ENCODE results near the gene NADK. TPM values are rescaled to one million over a fixed set of nuclear protein-coding genes. Genes with fewer than 3 reads are reported as not detected.
A peak's percentile ranks its signal among the peaks of the same experiment; 100 is the strongest.

The NADK gene
- total and polyA plus RNA-seq, 5 donors = 25.5 to 42.8 (median 34.2) TPM

GRCh38 chr1:1778663-1779319, 521 bp upstream of the NADK start:
- 3% methylated on average over 68 of the region's 68 CpGs for WGBS
- Histone ChIP-seq H3K4me1 (ENCODE audit: control insufficient read depth, insufficient read depth, low read length) (peaks cover 30% of the 10 kb centered on the region), H3K27ac (ENCODE audit: low read length) (no peak overlapping the region), H3K27me3 (ENCODE audit: control insufficient read depth, insufficient read depth) (no peaks in the 10 kb centered on the region), H3K9me3 (ENCODE audit: control insufficient read depth, low read length) (no peaks in the 10 kb centered on the region), H3K4me3 (ENCODE audit: low read length) (peak overlapping the region; percentile 87)
- intact Hi-C loops (cut with DNase I) = no loop called here
- peak; percentile 74 to 90 (median 90) for DNase-seq
- peak; percentile 13 to 22 for ATAC-seq

- intact Hi-C loops (cut with DNase I) = no loop called here
- ATAC-seq (peak; percentile 63 to 64), DNase-seq (peak; percentile 72 to 87 (median 76))
- Histone ChIP-seq H3K9me3 (ENCODE audit: control insufficient read depth, low read length) (no peaks in the 10 kb centered on the region), H3K4me3 (ENCODE audit: low read length) (peak overlapping the region; percentile 87), H3K27ac (ENCODE audit: low read length) (peak overlapping the region; percentile 93), H3K27me3 (ENCODE audit: control insufficient read depth, insufficient read depth) (no peaks in the 10 kb centered on the region), H3K4me1 (ENCODE audit: control insufficient read depth, insufficient read depth, low read length) (peaks cover 27% of the 10 kb centered on the region)
- WGBS = under 1% methylated on average over 6 of the region's 6 CpGs
These were observed 729 bp downstream of the NADK start for GRCh38 chr1:1777583-1777899.

GRCh38 chr1:1776672-1777582, 1.3 kb downstream of the NADK start:
- DNase-seq (peak in 1 of 3 donors; percentile 35), ATAC-seq (no peak)
- intact Hi-C loops (cut with DNase I) = no loop called here
- no peaks in the 10 kb centered on the region for H3K9me3 ChIP-seq (ENCODE audit: control insufficient read depth, low read length)
- peaks cover 22% of the 10 kb centered on the region for H3K4me1 ChIP-seq (ENCODE audit: control insufficient read depth, insufficient read depth, low read length)
- H3K27ac ChIP-seq (ENCODE audit: low read length) = peak overlapping the region; percentile 94
- no peaks in the 10 kb centered on the region for H3K27me3 ChIP-seq (ENCODE audit: control insufficient read depth, insufficient read depth)
- 60% methylated on average over 9 of the region's 9 CpGs for WGBS
- peak overlapping the region; percentile 87 for H3K4me3 ChIP-seq (ENCODE audit: low read length)

- H3K27me3 ChIP-seq (ENCODE audit: control insufficient read depth, insufficient read depth) = no peaks in the 10 kb centered on the region
- H3K4me1 ChIP-seq (ENCODE audit: control insufficient read depth, insufficient read depth, low read length) = peaks cover 18% of the 10 kb centered on the region
- no peak for ATAC-seq
- peaks cover 2% of the 10 kb centered on the region for H3K9me3 ChIP-seq (ENCODE audit: control insufficient read depth, low read length)
- WGBS = 80% methylated on average over 11 of the region's 11 CpGs
- no peak for DNase-seq
- no peak overlapping the region for H3K4me3 ChIP-seq (ENCODE audit: low read length)
- H3K27ac ChIP-seq (ENCODE audit: low read length) = no peak overlapping the region
- intact Hi-C loops (cut with DNase I) = no loop called here
These were observed 2.7 kb downstream of the NADK start for GRCh38 chr1:1775327-1776226.

GRCh38 chr1:1773874-1774273, 4.4 kb downstream of the NADK start:
- Histone ChIP-seq H3K27ac (ENCODE audit: low read length) (no peak overlapping the region), H3K9me3 (ENCODE audit: control insufficient read depth, low read length) (peaks cover 2% of the 10 kb centered on the region), H3K4me3 (ENCODE audit: low read length) (no peak overlapping the region), H3K27me3 (ENCODE audit: control insufficient read depth, insufficient read depth) (no peaks in the 10 kb centered on the region), H3K4me1 (ENCODE audit: control insufficient read depth, insufficient read depth, low read length) (peaks cover 15% of the 10 kb centered on the region)
- no peak for ATAC-seq
- intact Hi-C loops (cut with DNase I) = no loop called here
- WGBS = over 99% methylated on average over 4 of the region's 4 CpGs
- no peak for DNase-seq

GRCh38 chr1:1771096-1771495, 7.2 kb downstream of the NADK start:
- ATAC-seq (no peak), DNase-seq (no peak)
- H3K27ac ChIP-seq (ENCODE audit: low read length) = no peak overlapping the region
- H3K4me3 ChIP-seq (ENCODE audit: low read length) = no peak overlapping the region
- peaks cover 10% of the 10 kb centered on the region for H3K4me1 ChIP-seq (ENCODE audit: control insufficient read depth, insufficient read depth, low read length)
- H3K27me3 ChIP-seq (ENCODE audit: control insufficient read depth, insufficient read depth) = no peaks in the 10 kb centered on the region
- H3K9me3 ChIP-seq (ENCODE audit: control insufficient read depth, low read length) = peaks cover 2% of the 10 kb centered on the region
- WGBS = 97% methylated on average over 3 of the region's 3 CpGs
- intact Hi-C loops (cut with DNase I) = no loop called here

GRCh38 chr1:1770102-1770501, 8.2 kb downstream of the NADK start:
- Histone ChIP-seq H3K27me3 (ENCODE audit: control insufficient read depth, insufficient read depth) (no peaks in the 10 kb centered on the region), H3K9me3 (ENCODE audit: control insufficient read depth, low read length) (peaks cover 2% of the 10 kb centered on the region), H3K4me1 (ENCODE audit: control insufficient read depth, insufficient read depth, low read length) (peaks cover 2% of the 10 kb centered on the region), H3K27ac (ENCODE audit: low read length) (no peak overlapping the region), H3K4me3 (ENCODE audit: low read length) (no peak overlapping the region)
- ATAC-seq = no peak
- DNase-seq = no peak
- intact Hi-C loops (cut with DNase I) = no loop called here
- over 99% methylated on average over 3 of the region's 3 CpGs for WGBS

GRCh38 chr1:1768249-1768992, 9.8 kb downstream of the NADK start:
- peaks cover 2% of the 10 kb centered on the region for H3K9me3 ChIP-seq (ENCODE audit: control insufficient read depth, low read length)
- H3K27ac ChIP-seq (ENCODE audit: low read length) = no peak overlapping the region
- intact Hi-C loops (cut with DNase I) = no loop called here
- ATAC-seq (no peak), DNase-seq (no peak)
- no peaks in the 10 kb centered on the region for H3K27me3 ChIP-seq (ENCODE audit: control insufficient read depth, insufficient read depth)
- no peaks in the 10 kb centered on the region for H3K4me1 ChIP-seq (ENCODE audit: control insufficient read depth, insufficient read depth, low read length)
- 95% methylated on average over 7 of the region's 7 CpGs for WGBS
- H3K4me3 ChIP-seq (ENCODE audit: low read length) = no peak overlapping the region

GRCh38 chr1:1764876-1765470, 13.3 kb downstream of the NADK start:
- DNase-seq = peak in 1 of 3 donors; percentile 53

More at GRCh38 chr1:1764876-1765470, 13.3 kb downstream of the NADK start:
- ATAC-seq = no peak
- Histone ChIP-seq H3K9me3 (ENCODE audit: control insufficient read depth, low read length) (no peaks in the 10 kb centered on the region), H3K27ac (ENCODE audit: low read length) (no peak overlapping the region), H3K4me1 (ENCODE audit: control insufficient read depth, insufficient read depth, low read length) (no peaks in the 10 kb centered on the region), H3K27me3 (ENCODE audit: control insufficient read depth, insufficient read depth) (no peaks in the 10 kb centered on the region), H3K4me3 (ENCODE audit: low read length) (no peak overlapping the region)
- intact Hi-C loops (cut with DNase I) = no loop called here
- WGBS = 82% methylated on average over 23 of the region's 23 CpGs

All from right cardiac atrium (tissue), 5 donors.